HUES48 (cell line): ENCODE measurements around the gene BEAN1.

Experiments used
- H3K27ac ChIP-seq: one replicate; pipeline ENCODE4 v1.7.0; 2013; ENCODE audit warnings: low read depth, low read length, inconsistent platforms
- H3K27me3 ChIP-seq: 2 replicates; pipeline ENCODE4 v1.6.1; 2013; ENCODE audit warnings: mild to moderate bottlenecking, low read length; ENCODE audit not compliant: control insufficient read depth, insufficient read depth
- H3K36me3 ChIP-seq: 2 replicates; pipeline ENCODE4 v1.6.1; 2013; ENCODE audit warnings: low read length; ENCODE audit not compliant: control insufficient read depth, insufficient read depth
- H3K4me1 ChIP-seq: 2 replicates; pipeline ENCODE4 v1.6.1; 2013; ENCODE audit warnings: mild to moderate bottlenecking, low read length; ENCODE audit not compliant: control insufficient read depth, insufficient read depth
- H3K4me3 ChIP-seq: 2 replicates; pipeline ENCODE4 v1.5.1; 2013; ENCODE audit warnings: mild to moderate bottlenecking, low read depth, low read length
- H3K9ac ChIP-seq: 2 replicates; pipeline ENCODE4 v1.6.1; 2013; ENCODE audit warnings: mild to moderate bottlenecking, low read depth, low read length, moderate library complexity
- H3K9me3 ChIP-seq: 2 replicates; pipeline ENCODE4 v1.6.1; 2013; ENCODE audit warnings: low read length; ENCODE audit not compliant: control insufficient read depth, insufficient read depth

The BEAN1 gene

GRCh38 chr16:66520406-66521170 is 93.5 kb downstream of the BEAN1 start:
- H3K9me3 ChIP-seq: no peaks in the 10 kb centered on the region
- no peak overlapping the region for H3K4me3 ChIP-seq
- H3K27me3 ChIP-seq: no peaks in the 10 kb centered on the region
- no peak overlapping the region for H3K27ac ChIP-seq
- no peaks in the 10 kb centered on the region for H3K36me3 ChIP-seq
- H3K4me1 ChIP-seq: no peaks in the 10 kb centered on the region
- no peak overlapping the region for H3K9ac ChIP-seq

- Histone ChIP-seq H3K9me3 (no peaks in the 10 kb centered on the region), H3K4me3 (no peak overlapping the region), H3K9ac (no peak overlapping the region), H3K27ac (no peak overlapping the region), H3K4me1 (no peaks in the 10 kb centered on the region), H3K36me3 (no peaks in the 10 kb centered on the region), H3K27me3 (no peaks in the 10 kb centered on the region)
These were observed 94.2 kb downstream of the BEAN1 start for GRCh38 chr16:66521252-66521713.

GRCh38 chr16:66521951-66522771 is 95.1 kb downstream of the BEAN1 start:
- Histone ChIP-seq H3K36me3 (no peaks in the 10 kb centered on the region), H3K4me3 (no peak overlapping the region), H3K9ac (no peak overlapping the region), H3K27ac (no peak overlapping the region), H3K4me1 (no peaks in the 10 kb centered on the region), H3K27me3 (no peaks in the 10 kb centered on the region), H3K9me3 (no peaks in the 10 kb centered on the region)

- Histone ChIP-seq H3K9ac (no peak overlapping the region), H3K36me3 (no peaks in the 10 kb centered on the region), H3K27ac (no peak overlapping the region), H3K4me3 (no peak overlapping the region), H3K4me1 (no peaks in the 10 kb centered on the region), H3K27me3 (no peaks in the 10 kb centered on the region), H3K9me3 (no peaks in the 10 kb centered on the region)
These were observed 95.9 kb downstream of the BEAN1 start for GRCh38 chr16:66522816-66523590.

- no peak overlapping the region for H3K9ac ChIP-seq
- no peaks in the 10 kb centered on the region for H3K36me3 ChIP-seq
- no peak overlapping the region for H3K4me3 ChIP-seq
- no peaks in the 10 kb centered on the region for H3K27me3 ChIP-seq
- H3K4me1 ChIP-seq: no peaks in the 10 kb centered on the region
- no peak overlapping the region for H3K27ac ChIP-seq
- H3K9me3 ChIP-seq: no peaks in the 10 kb centered on the region
These were observed 96.8 kb downstream of the BEAN1 start for GRCh38 chr16:66523861-66524354.

- H3K27ac ChIP-seq: no peak overlapping the region
- no peak overlapping the region for H3K9ac ChIP-seq
- no peaks in the 10 kb centered on the region for H3K36me3 ChIP-seq
- H3K4me1 ChIP-seq: no peaks in the 10 kb centered on the region
- H3K4me3 ChIP-seq: no peak overlapping the region
- H3K9me3 ChIP-seq: no peaks in the 10 kb centered on the region
- no peaks in the 10 kb centered on the region for H3K27me3 ChIP-seq
These were observed 97.6 kb downstream of the BEAN1 start for GRCh38 chr16:66524601-66525164.

- Histone ChIP-seq H3K9ac (no peak overlapping the region), H3K9me3 (no peaks in the 10 kb centered on the region), H3K4me1 (no peaks in the 10 kb centered on the region), H3K27me3 (no peaks in the 10 kb centered on the region), H3K4me3 (no peak overlapping the region), H3K36me3 (no peaks in the 10 kb centered on the region), H3K27ac (no peak overlapping the region)
These were observed 98.5 kb downstream of the BEAN1 start for GRCh38 chr16:66525396-66526180.

GRCh38 chr16:66528294-66528693 is 101.2 kb downstream of the BEAN1 start:
- Histone ChIP-seq H3K9ac (no peak overlapping the region), H3K4me3 (no peak overlapping the region), H3K27ac (no peak overlapping the region), H3K9me3 (no peaks in the 10 kb centered on the region), H3K4me1 (no peaks in the 10 kb centered on the region), H3K27me3 (no peaks in the 10 kb centered on the region), H3K36me3 (no peaks in the 10 kb centered on the region)

- no peak overlapping the region for H3K4me3 ChIP-seq
- H3K9me3 ChIP-seq: no peaks in the 10 kb centered on the region
- H3K4me1 ChIP-seq: no peaks in the 10 kb centered on the region
- H3K27ac ChIP-seq: no peak overlapping the region
- H3K9ac ChIP-seq: no peak overlapping the region
- no peaks in the 10 kb centered on the region for H3K36me3 ChIP-seq
- no peaks in the 10 kb centered on the region for H3K27me3 ChIP-seq
These were observed 102.4 kb downstream of the BEAN1 start for GRCh38 chr16:66529475-66529874.
